GM23338 (cell line): ENCODE measurements around the gene TEKT3. TPM values are rescaled to one million over a fixed set of nuclear protein-coding genes. Genes with fewer than 3 reads are reported as not detected.

Experiments
- ATAC-seq: fragments of 200-7000 bp; cut with Tn5 transposase; 3 replicates; pipeline ENCODE4 v1.9.1; 2020
- DNase-seq: peaks from one replicate; pipeline ENCODE4 v3.0.0-alpha.2; 2015; ENCODE audit warnings: low spot score
- H2AFZ ChIP-seq: fragments of 200-600 bp; sonication (generic); 2 replicates; pipeline ENCODE4 v1.8.0; 2016; ENCODE audit warnings: antibody characterized with exemption, mild to moderate bottlenecking, moderate library complexity
- H3F3A ChIP-seq: fragments of 200-600 bp; sonication (generic); replicated peaks from 2 replicates; pipeline ENCODE4 v1.8.0; 2017; ENCODE audit warnings: antibody characterized with exemption, mixed run types, low read depth
- H3K27ac ChIP-seq: fragments of 200-600 bp; sonication (generic); 2 replicates; pipeline ENCODE4 v1.6.1; 2016; ENCODE audit warnings: low read depth
- H3K27me3 ChIP-seq: fragments of 200-600 bp; sonication (generic); 2 replicates; pipeline ENCODE4 v1.8.0; 2016; ENCODE audit warnings: mild to moderate bottlenecking, mixed run types, moderate library complexity; ENCODE audit not compliant: insufficient read depth
- H3K36me3 ChIP-seq: fragments of 200-600 bp; sonication (generic); 2 replicates; pipeline ENCODE4 v1.8.0; 2016; ENCODE audit warnings: mild to moderate bottlenecking; ENCODE audit not compliant: insufficient read depth
- H3K4me1 ChIP-seq: fragments of 200-600 bp; sonication (generic); 2 replicates; pipeline ENCODE4 v1.8.0; 2016; ENCODE audit warnings: mild to moderate bottlenecking, moderate library complexity; ENCODE audit not compliant: insufficient read depth
- H3K4me2 ChIP-seq: fragments of 200-600 bp; sonication (generic); 2 replicates; pipeline ENCODE4 v1.7.1; 2017; ENCODE audit warnings: mixed run types
- H3K4me3 ChIP-seq: fragments of 200-600 bp; sonication (generic); 2 replicates; pipeline ENCODE4 v1.6.1; 2016; ENCODE audit warnings: mixed run types
- H3K79me2 ChIP-seq: fragments of 200-600 bp; sonication (generic); replicated peaks from 2 replicates; pipeline ENCODE4 v1.8.0; 2017; ENCODE audit warnings: mild to moderate bottlenecking; ENCODE audit not compliant: insufficient read depth
- H3K9me2 ChIP-seq: fragments of 200-600 bp; sonication (generic); 2 replicates; pipeline ENCODE4 v1.8.0; 2017; ENCODE audit not compliant: insufficient read depth
- H4K20me1 ChIP-seq: fragments of 200-600 bp; sonication (generic); replicated peaks from 2 replicates; pipeline ENCODE4 v1.8.0; 2017; ENCODE audit warnings: mild to moderate bottlenecking; ENCODE audit not compliant: insufficient read depth
- H3K27ac Mint-ChIP-seq: 2 replicates; pipeline ENCODE4 v1.8.0; 2020; ENCODE audit warnings: inconsistent platforms, mild to moderate bottlenecking, moderate library complexity, mixed read lengths
- H3K27me3 Mint-ChIP-seq: 3 replicates; pipeline ENCODE4 v1.8.0; 2022; ENCODE audit warnings: low read depth, mild to moderate bottlenecking, moderate library complexity, mixed read lengths, inconsistent platforms; ENCODE audit not compliant: insufficient read depth, poor library complexity
- H3K36me3 Mint-ChIP-seq: 3 replicates; pipeline ENCODE4 v1.8.0; 2021; ENCODE audit warnings: low read depth, mild to moderate bottlenecking, inconsistent platforms, moderate library complexity, mixed read lengths
- H3K4me1 Mint-ChIP-seq: 3 replicates; pipeline ENCODE4 v1.8.0; 2020; ENCODE audit warnings: mild to moderate bottlenecking, inconsistent platforms, mixed read lengths
- H3K4me3 Mint-ChIP-seq: 3 replicates; pipeline ENCODE4 v1.8.0; 2021; ENCODE audit warnings: moderate library complexity, mild to moderate bottlenecking, inconsistent platforms, mixed read lengths
- H3K9me3 Mint-ChIP-seq: 3 replicates; pipeline ENCODE4 v1.8.0; 2020; ENCODE audit warnings: moderate library complexity, mild to moderate bottlenecking, inconsistent platforms, mixed read lengths
- CREB1 ChIP-seq: fragments of 250-450 bp; sonication (Bioruptor Pico); IDR thresholded peaks from 2 replicates; pipeline ENCODE4 v1.5.0; 2020; ENCODE audit warnings: low read depth, mild to moderate bottlenecking, moderate library complexity
- EZH2 ChIP-seq: fragments of 200-600 bp; sonication (generic); IDR thresholded peaks from one replicate; pipeline ENCODE4 v1.8.0; 2017; ENCODE audit warnings: antibody characterized with exemption, mild to moderate bottlenecking, low read depth; ENCODE audit not compliant: unreplicated experiment
- EZH2phosphoT487 ChIP-seq: fragments of 200-600 bp; sonication (generic); IDR thresholded peaks from one replicate; pipeline ENCODE4 v1.8.1; 2018; ENCODE audit warnings: antibody characterized with exemption; ENCODE audit not compliant: unreplicated experiment
- JUNB ChIP-seq: IDR thresholded peaks from one replicate; pipeline ENCODE4 v1.6.1; 2016; ENCODE audit warnings: antibody characterized with exemption; ENCODE audit not compliant: unreplicated experiment
- NANOG ChIP-seq: IDR thresholded peaks from 2 replicates; pipeline ENCODE4 v1.6.1; 2016; ENCODE audit warnings: antibody characterized with exemption, borderline replicate concordance
- POLR2AphosphoS5 ChIP-seq: IDR thresholded peaks from 2 replicates; pipeline ENCODE4 v1.6.1; 2016; ENCODE audit warnings: antibody characterized with exemption, low read depth
- polyA plus RNA-seq: library from polyadenylated mRNA; unstranded; fragments of >200 nt; fragmentation: Nextera tagmentation; extraction: Ambion mirVana; gene quantifications from 2 replicates; pipeline ENCODE4 v1.2.1, GENCODE V29; 2016
- total RNA-seq: library from RNA; depleted of rRNA; stranded (reverse); fragments of >200 nt; shearing (Covaris generic); gene quantifications from 2 replicates; pipeline ENCODE4 v1.2.3, GENCODE V29; 2014
- TF ChIP-seq, protein P1 (sequence below): fragments of 250-450 bp; sonication (Bioruptor Pico); IDR thresholded peaks from 2 replicates; pipeline ENCODE4 v1.5.0; 2020; ENCODE audit warnings: mild to moderate bottlenecking, moderate library complexity
- TF ChIP-seq, protein P2 (sequence below), 2 experiments: fragments of 200-600 bp in 1 of 2; sonication (generic) in 1 of 2; conservative IDR thresholded peaks; 2 replicates each; pipeline versions ENCODE4 v1.5.1 to v1.6.1; 2016 to 2017; ENCODE audit warnings: antibody characterized with exemption in 2 of 2, low read depth in 2 of 2, mild to moderate bottlenecking in 2 of 2, moderate library complexity in 1 of 2
- TF ChIP-seq, protein P3 (sequence below): IDR thresholded peaks from 2 replicates; pipeline ENCODE4 v1.6.1; 2016; ENCODE audit warnings: antibody characterized with exemption

TEKT3 gene
- total and polyA plus RNA-seq, 2 experiments from 2014 or later: 1.6 to 2.0 TPM

DNA sequence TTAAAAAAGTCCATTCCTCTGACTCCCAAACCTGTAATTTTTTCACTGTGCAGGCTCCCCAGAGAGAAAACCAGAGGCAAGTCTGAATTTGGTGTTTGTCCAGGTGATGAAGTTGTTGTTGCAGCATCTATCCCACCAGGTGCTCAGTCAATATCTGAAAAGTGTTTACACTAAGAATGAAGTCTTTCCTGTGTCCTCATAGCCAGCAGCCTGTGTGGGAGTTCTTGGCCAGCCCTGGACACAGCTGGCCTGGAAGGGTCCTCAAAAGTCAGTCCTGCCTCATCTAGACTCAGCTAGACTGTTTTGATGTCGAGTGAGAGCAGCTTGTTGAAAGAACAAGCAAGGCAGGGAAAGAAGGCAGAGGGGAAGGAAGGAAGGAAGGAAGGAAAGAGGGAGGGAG is 72.9 kb downstream of the TEKT3 start:
- Histone ChIP-seq H3K4me3 (no peak overlapping the region), H3K27me3 (peaks cover 26% of the 10 kb centered on the region), H3K27ac (no peak overlapping the region), H3K4me1 (peaks cover 4% of the 10 kb centered on the region; the same call in 1 of the 2 replicates), H3K79me2 (no peaks in the 10 kb centered on the region), H3K4me2 (no peak overlapping the region), H3K36me3 (no peaks in the 10 kb centered on the region), H3F3A (no peaks in the 10 kb centered on the region), H4K20me1 (no peaks in the 10 kb centered on the region), H2AFZ (no peak overlapping the region), H3K9me2 (no peaks in the 10 kb centered on the region)
- peaks cover 24% of the 10 kb centered on the region for H3K27me3 Mint-ChIP-seq
- H3K4me3 Mint-ChIP-seq: no peak overlapping the region
- no peak overlapping the region for H3K27ac Mint-ChIP-seq
- DNase-seq: no peak
- peaks cover 6% of the 10 kb centered on the region; the same call in 2 of the 3 replicates for H3K4me1 Mint-ChIP-seq
- ATAC-seq: no peak
- H3K36me3 Mint-ChIP-seq: no peaks in the 10 kb centered on the region
- TF ChIP-seq, protein P1, sequence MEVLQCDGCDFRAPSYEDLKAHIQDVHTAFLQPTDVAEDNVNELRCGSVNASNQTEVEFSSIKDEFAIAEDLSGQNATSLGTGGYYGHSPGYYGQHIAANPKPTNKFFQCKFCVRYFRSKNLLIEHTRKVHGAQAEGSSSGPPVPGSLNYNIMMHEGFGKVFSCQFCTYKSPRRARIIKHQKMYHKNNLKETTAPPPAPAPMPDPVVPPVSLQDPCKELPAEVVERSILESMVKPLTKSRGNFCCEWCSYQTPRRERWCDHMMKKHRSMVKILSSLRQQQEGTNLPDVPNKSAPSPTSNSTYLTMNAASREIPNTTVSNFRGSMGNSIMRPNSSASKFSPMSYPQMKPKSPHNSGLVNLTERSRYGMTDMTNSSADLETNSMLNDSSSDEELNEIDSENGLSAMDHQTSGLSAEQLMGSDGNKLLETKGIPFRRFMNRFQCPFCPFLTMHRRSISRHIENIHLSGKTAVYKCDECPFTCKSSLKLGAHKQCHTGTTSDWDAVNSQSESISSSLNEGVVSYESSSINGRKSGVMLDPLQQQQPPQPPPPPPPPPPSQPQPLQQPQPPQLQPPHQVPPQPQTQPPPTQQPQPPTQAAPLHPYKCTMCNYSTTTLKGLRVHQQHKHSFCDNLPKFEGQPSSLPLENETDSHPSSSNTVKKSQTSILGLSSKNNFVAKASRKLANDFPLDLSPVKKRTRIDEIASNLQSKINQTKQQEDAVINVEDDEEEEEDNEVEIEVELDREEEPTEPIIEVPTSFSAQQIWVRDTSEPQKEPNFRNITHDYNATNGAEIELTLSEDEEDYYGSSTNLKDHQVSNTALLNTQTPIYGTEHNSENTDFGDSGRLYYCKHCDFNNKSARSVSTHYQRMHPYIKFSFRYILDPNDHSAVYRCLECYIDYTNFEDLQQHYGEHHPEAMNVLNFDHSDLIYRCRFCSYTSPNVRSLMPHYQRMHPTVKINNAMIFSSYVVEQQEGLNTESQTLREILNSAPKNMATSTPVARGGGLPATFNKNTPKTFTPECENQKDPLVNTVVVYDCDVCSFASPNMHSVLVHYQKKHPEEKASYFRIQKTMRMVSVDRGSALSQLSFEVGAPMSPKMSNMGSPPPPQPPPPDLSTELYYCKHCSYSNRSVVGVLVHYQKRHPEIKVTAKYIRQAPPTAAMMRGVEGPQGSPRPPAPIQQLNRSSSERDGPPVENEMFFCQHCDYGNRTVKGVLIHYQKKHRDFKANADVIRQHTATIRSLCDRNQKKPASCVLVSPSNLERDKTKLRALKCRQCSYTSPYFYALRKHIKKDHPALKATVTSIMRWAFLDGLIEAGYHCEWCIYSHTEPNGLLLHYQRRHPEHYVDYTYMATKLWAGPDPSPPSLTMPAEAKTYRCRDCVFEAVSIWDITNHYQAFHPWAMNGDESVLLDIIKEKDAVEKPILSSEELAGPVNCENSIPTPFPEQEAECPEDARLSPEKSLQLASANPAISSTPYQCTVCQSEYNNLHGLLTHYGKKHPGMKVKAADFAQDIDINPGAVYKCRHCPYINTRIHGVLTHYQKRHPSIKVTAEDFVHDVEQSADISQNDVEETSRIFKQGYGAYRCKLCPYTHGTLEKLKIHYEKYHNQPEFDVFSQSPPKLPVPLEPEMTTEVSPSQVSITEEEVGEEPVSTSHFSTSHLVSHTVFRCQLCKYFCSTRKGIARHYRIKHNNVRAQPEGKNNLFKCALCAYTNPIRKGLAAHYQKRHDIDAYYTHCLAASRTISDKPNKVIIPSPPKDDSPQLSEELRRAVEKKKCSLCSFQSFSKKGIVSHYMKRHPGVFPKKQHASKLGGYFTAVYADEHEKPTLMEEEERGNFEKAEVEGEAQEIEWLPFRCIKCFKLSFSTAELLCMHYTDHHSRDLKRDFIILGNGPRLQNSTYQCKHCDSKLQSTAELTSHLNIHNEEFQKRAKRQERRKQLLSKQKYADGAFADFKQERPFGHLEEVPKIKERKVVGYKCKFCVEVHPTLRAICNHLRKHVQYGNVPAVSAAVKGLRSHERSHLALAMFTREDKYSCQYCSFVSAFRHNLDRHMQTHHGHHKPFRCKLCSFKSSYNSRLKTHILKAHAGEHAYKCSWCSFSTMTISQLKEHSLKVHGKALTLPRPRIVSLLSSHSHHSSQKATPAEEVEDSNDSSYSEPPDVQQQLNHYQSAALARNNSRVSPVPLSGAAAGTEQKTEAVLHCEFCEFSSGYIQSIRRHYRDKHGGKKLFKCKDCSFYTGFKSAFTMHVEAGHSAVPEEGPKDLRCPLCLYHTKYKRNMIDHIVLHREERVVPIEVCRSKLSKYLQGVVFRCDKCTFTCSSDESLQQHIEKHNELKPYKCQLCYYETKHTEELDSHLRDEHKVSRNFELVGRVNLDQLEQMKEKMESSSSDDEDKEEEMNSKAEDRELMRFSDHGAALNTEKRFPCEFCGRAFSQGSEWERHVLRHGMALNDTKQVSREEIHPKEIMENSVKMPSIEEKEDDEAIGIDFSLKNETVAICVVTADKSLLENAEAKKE (CRISPR knock-in tag): no peak
- TF ChIP-seq NANOG: no peak
- TF ChIP-seq JUNB: no peak
- no peak for TF ChIP-seq EZH2phosphoT487
- no peak for TF ChIP-seq POLR2AphosphoS5
- no peak for TF ChIP-seq EZH2
- TF ChIP-seq, protein P2, sequence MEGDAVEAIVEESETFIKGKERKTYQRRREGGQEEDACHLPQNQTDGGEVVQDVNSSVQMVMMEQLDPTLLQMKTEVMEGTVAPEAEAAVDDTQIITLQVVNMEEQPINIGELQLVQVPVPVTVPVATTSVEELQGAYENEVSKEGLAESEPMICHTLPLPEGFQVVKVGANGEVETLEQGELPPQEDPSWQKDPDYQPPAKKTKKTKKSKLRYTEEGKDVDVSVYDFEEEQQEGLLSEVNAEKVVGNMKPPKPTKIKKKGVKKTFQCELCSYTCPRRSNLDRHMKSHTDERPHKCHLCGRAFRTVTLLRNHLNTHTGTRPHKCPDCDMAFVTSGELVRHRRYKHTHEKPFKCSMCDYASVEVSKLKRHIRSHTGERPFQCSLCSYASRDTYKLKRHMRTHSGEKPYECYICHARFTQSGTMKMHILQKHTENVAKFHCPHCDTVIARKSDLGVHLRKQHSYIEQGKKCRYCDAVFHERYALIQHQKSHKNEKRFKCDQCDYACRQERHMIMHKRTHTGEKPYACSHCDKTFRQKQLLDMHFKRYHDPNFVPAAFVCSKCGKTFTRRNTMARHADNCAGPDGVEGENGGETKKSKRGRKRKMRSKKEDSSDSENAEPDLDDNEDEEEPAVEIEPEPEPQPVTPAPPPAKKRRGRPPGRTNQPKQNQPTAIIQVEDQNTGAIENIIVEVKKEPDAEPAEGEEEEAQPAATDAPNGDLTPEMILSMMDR (conservative IDR thresholded peaks at IDR 0.05; ENCODE audit: low read depth in 2 of 2): no peak
- TF ChIP-seq, protein P3, sequence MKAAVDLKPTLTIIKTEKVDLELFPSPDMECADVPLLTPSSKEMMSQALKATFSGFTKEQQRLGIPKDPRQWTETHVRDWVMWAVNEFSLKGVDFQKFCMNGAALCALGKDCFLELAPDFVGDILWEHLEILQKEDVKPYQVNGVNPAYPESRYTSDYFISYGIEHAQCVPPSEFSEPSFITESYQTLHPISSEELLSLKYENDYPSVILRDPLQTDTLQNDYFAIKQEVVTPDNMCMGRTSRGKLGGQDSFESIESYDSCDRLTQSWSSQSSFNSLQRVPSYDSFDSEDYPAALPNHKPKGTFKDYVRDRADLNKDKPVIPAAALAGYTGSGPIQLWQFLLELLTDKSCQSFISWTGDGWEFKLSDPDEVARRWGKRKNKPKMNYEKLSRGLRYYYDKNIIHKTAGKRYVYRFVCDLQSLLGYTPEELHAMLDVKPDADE: no peak
- no peak for TF ChIP-seq CREB1 (CRISPR knock-in tag)
- no peaks in the 10 kb centered on the region for H3K9me3 Mint-ChIP-seq
